WTC11 (cell line): ENCODE data around the gene S100A2. TPM values are rescaled to one million over a fixed set of nuclear protein-coding genes. Genes with fewer than 3 reads are reported as not detected.
"Not testable (repeated sequence)": the region's sequence is repeated elsewhere in the genome, so short reads cannot be mapped to it uniquely, and the experiment has no call there.

Experiments used
- ATAC-seq: fragments of 200-7000 bp; cut with Tn5 transposase; 2 replicates; pipeline ENCODE4 v1.10.0; 2021; ENCODE audit warnings: mild to moderate bottlenecking, moderate library complexity
- CTCF ChIA-PET: fragments of 300-600 bp; sonication (Branson Sonifier 250); formaldehyde crosslinking; loops from one replicate; lab custom pipeline; 2021; ENCODE audit warnings: antibody characterized with exemption; lab: Charles Lee
- POLR2A ChIA-PET: fragments of 350-600 bp; sonication (Branson Sonifier 250); formaldehyde crosslinking; loops from one replicate; lab custom pipeline; 2021; ENCODE audit warnings: antibody characterized with exemption; lab: Charles Lee
- DNase-seq: peaks from one replicate; pipeline ENCODE4 v3.0.0; 2021; ENCODE audit warnings: low spot score
- H3K27ac Mint-ChIP-seq: 2 replicates; pipeline ENCODE4 v1.8.0; 2021; ENCODE audit warnings: mixed read lengths
- H3K27me3 Mint-ChIP-seq: 2 replicates; pipeline ENCODE4 v1.8.0; 2021; ENCODE audit warnings: low read depth, mild to moderate bottlenecking, moderate library complexity, mixed read lengths
- H3K36me3 Mint-ChIP-seq: 2 replicates; pipeline ENCODE4 v1.8.0; 2021; ENCODE audit warnings: mixed read lengths
- H3K4me1 Mint-ChIP-seq: 2 replicates; pipeline ENCODE4 v1.8.0; 2022; ENCODE audit warnings: mixed read lengths
- H3K4me3 Mint-ChIP-seq: 2 replicates; pipeline ENCODE4 v1.8.0; 2021; ENCODE audit warnings: mild to moderate bottlenecking, moderate library complexity, mixed read lengths
- H3K9me3 Mint-ChIP-seq: 2 replicates; pipeline ENCODE4 v1.8.0; 2021; ENCODE audit warnings: mixed read lengths
- E2F4 ChIP-seq: sonication (generic); formaldehyde crosslinking; IDR thresholded peaks from 2 replicates; pipeline ENCODE4 v1.8.1; 2022; ENCODE audit warnings: low read depth, mild to moderate bottlenecking, moderate library complexity, missing genetic modification reagents, borderline replicate concordance
- FOXP4 ChIP-seq: sonication (generic); formaldehyde crosslinking; IDR thresholded peaks from 2 replicates; pipeline ENCODE4 v1.8.0; 2022; ENCODE audit warnings: mild to moderate bottlenecking, missing genetic modification reagents
- GABPB1 ChIP-seq: sonication (generic); formaldehyde crosslinking; IDR thresholded peaks from 2 replicates; pipeline ENCODE4 v1.8.1; 2023; ENCODE audit warnings: mild to moderate bottlenecking, missing genetic modification reagents
- GRHL2 ChIP-seq: fragments of 250-450 bp; sonication (Bioruptor Pico); IDR thresholded peaks from 2 replicates; pipeline ENCODE4 v1.8.0; 2022; ENCODE audit warnings: mild to moderate bottlenecking, moderate library complexity; ENCODE audit not compliant: insufficient replicate concordance, severe bottlenecking
- IRF1 ChIP-seq: sonication (generic); formaldehyde crosslinking; IDR thresholded peaks from 2 replicates; pipeline ENCODE4 v1.8.0; 2023; ENCODE audit warnings: missing genetic modification reagents
- MAX ChIP-seq: sonication (generic); formaldehyde crosslinking; IDR thresholded peaks from 2 replicates; pipeline ENCODE4 v1.8.0; 2022; ENCODE audit warnings: mild to moderate bottlenecking, missing genetic modification reagents
- TP53 ChIP-seq: sonication (generic); formaldehyde crosslinking; IDR thresholded peaks from 2 replicates; pipeline ENCODE4 v1.8.1; 2023; ENCODE audit warnings: mild to moderate bottlenecking, missing genetic modification reagents
- ZNF396 ChIP-seq: fragments of 250-450 bp; sonication (Bioruptor Pico); IDR thresholded peaks from 2 replicates; pipeline ENCODE4 v1.8.0; 2021; ENCODE audit warnings: mild to moderate bottlenecking, moderate library complexity, borderline replicate concordance
- total RNA-seq: library from RNA; stranded (reverse); gene quantifications from 3 replicates; pipeline ENCODE4 v1.2.3, GENCODE V29; 2021
- TF ChIP-seq, protein P1 (sequence below): fragments of 250-450 bp; sonication (Bioruptor Pico); IDR thresholded peaks from 2 replicates; pipeline ENCODE4 v1.9.0; 2021; ENCODE audit warnings: mild to moderate bottlenecking
- TF ChIP-seq, protein P2 (sequence below): fragments of 250-450 bp; sonication (Bioruptor Pico); conservative IDR thresholded peaks from 2 replicates; pipeline ENCODE4 v1.9.0; 2021; ENCODE audit warnings: mild to moderate bottlenecking
- TF ChIP-seq, protein P3 (sequence below): fragments of 250-450 bp; sonication (Bioruptor Pico); IDR thresholded peaks from 2 replicates; pipeline ENCODE4 v2.1.2; 2022; ENCODE audit warnings: mild to moderate bottlenecking, moderate library complexity

S100A2 gene
- total RNA-seq, 1 experiment from 2014 or later, result 0.74 TPM

DNA sequence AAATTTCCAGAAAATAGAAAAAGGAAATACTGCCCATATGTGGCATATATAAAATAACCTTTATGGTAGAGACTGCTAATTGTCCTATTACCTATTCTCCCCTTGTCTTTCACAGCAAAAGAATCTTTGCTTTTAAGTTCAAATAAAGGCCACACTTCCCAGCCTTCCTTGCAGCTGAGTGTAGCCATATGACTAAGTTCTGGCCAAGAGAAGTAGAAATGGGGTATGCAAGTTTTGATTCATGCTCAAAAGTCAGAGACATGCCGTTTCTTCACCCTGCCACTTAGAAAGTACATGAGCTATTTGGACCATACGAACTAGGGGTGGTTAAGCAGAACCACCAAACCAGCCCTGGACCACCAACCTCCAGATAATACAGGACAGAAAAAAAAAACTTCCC is 18.3 kb upstream of the S100A2 start (continued):
- TF ChIP-seq FOXP4 (CRISPR knock-in tag) (no peak), ZNF396 (CRISPR knock-in tag) (no peak), MAX (no peak), E2F4 (CRISPR knock-in tag) (no peak), TP53 (CRISPR knock-in tag) (no peak), GRHL2 (CRISPR knock-in tag) (no peak), GABPB1 (CRISPR knock-in tag) (no peak), IRF1 (no peak)
- TF ChIP-seq, protein P1, sequence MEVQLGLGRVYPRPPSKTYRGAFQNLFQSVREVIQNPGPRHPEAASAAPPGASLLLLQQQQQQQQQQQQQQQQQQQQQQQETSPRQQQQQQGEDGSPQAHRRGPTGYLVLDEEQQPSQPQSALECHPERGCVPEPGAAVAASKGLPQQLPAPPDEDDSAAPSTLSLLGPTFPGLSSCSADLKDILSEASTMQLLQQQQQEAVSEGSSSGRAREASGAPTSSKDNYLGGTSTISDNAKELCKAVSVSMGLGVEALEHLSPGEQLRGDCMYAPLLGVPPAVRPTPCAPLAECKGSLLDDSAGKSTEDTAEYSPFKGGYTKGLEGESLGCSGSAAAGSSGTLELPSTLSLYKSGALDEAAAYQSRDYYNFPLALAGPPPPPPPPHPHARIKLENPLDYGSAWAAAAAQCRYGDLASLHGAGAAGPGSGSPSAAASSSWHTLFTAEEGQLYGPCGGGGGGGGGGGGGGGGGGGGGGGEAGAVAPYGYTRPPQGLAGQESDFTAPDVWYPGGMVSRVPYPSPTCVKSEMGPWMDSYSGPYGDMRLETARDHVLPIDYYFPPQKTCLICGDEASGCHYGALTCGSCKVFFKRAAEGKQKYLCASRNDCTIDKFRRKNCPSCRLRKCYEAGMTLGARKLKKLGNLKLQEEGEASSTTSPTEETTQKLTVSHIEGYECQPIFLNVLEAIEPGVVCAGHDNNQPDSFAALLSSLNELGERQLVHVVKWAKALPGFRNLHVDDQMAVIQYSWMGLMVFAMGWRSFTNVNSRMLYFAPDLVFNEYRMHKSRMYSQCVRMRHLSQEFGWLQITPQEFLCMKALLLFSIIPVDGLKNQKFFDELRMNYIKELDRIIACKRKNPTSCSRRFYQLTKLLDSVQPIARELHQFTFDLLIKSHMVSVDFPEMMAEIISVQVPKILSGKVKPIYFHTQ (CRISPR knock-in tag), result no peak
- TF ChIP-seq, protein P2, sequence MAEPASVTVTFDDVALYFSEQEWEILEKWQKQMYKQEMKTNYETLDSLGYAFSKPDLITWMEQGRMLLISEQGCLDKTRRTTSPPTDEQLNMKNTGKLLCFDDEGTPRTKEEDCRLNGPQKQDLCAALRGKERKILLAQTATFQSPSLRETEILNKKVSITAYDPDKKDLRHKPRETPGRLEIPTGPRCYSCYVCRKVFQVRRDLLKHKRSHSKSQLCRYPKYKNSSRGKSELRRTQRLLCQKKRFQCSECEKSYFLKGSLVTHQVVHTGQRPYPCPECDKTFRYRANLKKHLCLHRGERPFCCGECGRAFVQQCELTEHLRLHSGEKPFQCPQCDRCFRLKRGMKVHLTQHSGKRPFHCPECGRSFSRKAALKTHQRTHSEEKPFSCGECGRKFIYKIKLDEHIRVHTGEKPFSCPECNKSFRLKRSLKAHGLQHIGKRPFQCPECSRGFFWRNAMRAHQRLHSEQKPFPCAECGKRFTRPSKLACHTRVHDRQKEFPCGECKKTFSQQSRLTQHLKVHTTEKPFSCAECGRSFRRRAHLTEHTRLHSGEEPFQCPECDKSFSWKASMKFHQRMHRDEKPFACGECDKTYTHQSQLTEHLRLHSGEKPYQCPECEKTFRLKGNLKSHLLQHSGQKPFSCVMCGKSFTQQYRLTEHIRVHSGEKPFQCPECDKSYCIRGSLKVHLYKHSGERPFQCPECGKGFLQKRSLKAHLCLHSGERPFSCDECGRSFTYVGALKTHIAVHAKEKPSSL (CRISPR knock-in tag), result no peak
- TF ChIP-seq, protein P3, sequence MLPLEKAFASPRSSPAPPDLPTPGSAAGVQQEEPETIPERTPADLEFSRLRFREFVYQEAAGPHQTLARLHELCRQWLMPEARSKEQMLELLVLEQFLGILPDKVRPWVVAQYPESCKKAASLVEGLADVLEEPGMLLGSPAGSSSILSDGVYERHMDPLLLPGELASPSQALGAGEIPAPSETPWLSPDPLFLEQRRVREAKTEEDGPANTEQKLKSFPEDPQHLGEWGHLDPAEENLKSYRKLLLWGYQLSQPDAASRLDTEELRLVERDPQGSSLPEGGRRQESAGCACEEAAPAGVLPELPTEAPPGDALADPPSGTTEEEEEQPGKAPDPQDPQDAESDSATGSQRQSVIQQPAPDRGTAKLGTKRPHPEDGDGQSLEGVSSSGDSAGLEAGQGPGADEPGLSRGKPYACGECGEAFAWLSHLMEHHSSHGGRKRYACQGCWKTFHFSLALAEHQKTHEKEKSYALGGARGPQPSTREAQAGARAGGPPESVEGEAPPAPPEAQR (CRISPR knock-in tag), result no peak

- ChIA-PET CTCF (interaction anchor here (5.2 kb wide), 1 partner anchor 45 kb away, joined by 29 read pairs; the partner anchor contains the start of genes S100A1 and S100A13), POLR2A (interaction anchor here (0.7 kb wide), 1 partner anchor 711 kb away, joined by 3 read pairs; no protein-coding TSS in a partner anchor)
- not testable (repeated sequence) for ATAC-seq, DNase-seq, H3K27me3 Mint-ChIP-seq, H3K27ac Mint-ChIP-seq, H3K36me3 Mint-ChIP-seq, H3K4me3 Mint-ChIP-seq, H3K9me3 Mint-ChIP-seq
- H3K4me1 Mint-ChIP-seq, result peaks cover 11% of the 10 kb centered on the region
Observed at GRCh38 chr1:153583514-153583913, 17.9 kb upstream of the S100A2 start.

DNA sequence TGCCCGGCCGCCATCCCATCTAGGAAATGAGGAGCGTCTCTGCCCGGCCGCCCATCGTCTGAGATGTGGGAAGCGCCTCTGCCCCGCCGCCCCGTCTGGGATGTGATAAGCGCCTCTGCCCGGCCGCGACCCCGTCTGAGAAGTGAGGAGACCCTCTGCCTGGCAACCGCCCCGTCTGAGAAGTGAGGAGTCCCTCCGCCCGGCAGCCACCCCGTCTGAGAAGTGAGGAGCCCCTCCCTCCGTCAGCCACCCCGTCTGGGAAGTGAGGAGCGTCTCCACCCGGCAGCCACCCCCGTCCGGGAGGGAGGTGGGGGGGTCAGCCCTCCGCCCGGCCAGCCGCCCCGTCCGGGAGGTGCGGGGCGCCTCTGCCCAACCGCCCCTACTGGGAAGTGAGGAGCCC is 17.2 kb upstream of the S100A2 start:
- H3K4me3 Mint-ChIP-seq, H3K36me3 Mint-ChIP-seq, POLR2A ChIA-PET, H3K9me3 Mint-ChIP-seq, DNase-seq, H3K27ac Mint-ChIP-seq, ATAC-seq, H3K27me3 Mint-ChIP-seq: not testable (repeated sequence)
- CTCF ChIA-PET, result interaction anchor here (0.9 to 5.2 kb wide), 3 partner anchors 10 to 45 kb away, joined by 3 to 29 read pairs (median 3); partner anchors contain the start of genes S100A1 and S100A13
- peaks cover 15% of the 10 kb centered on the region for H3K4me1 Mint-ChIP-seq
